Endothelial cell of umbilical vein (primary cell): Measurements from ENCODE around the gene DBR1. TPM values are rescaled to one million over a fixed set of nuclear protein-coding genes. Genes with fewer than 3 reads are reported as not detected.

Experiments used
- BruUV-seq: library from RNA; stranded (reverse); fragments of 400-500 nt; replicated peaks from 2 replicates; lab custom pipeline; 2021; lab: Mats Ljungman, UMichigan
- CTCF ChIA-PET: fragments of 300-600, 350-600 bp; sonication (Branson Sonifier 250); formaldehyde crosslinking; loops from one replicate; lab custom pipeline; 2021; ENCODE audit warnings: antibody characterized with exemption, inconsistent platforms; lab: Charles Lee
- POLR2A ChIA-PET: fragments of 300-600, 350-600 bp; sonication (Branson Sonifier 250); formaldehyde crosslinking; loops from one replicate; lab custom pipeline; 2021; ENCODE audit warnings: antibody characterized with exemption, inconsistent platforms; lab: Charles Lee
- DNase-seq: peaks from one replicate; pipeline ENCODE4 v3.0.0-alpha.2; 2011; ENCODE audit warnings: low read depth, low spot score
- FAIRE-seq: peaks from 2 replicates; lab custom pipeline; 2011; peaks lifted over from hg19 to GRCh38; lab: Jason Lieb, UNC
- H2AFZ ChIP-seq: 2 replicates; pipeline ENCODE4 v1.6.0; 2012; ENCODE audit warnings: low read depth, low read length, control low read depth, inconsistent platforms
- H3K27ac ChIP-seq: 2 replicates; pipeline ENCODE4 v1.5.1; 2011; ENCODE audit warnings: low read depth, mild to moderate bottlenecking, control low read depth, low read length, moderate library complexity; ENCODE audit not compliant: insufficient read depth
- H3K27me3 ChIP-seq, 2 experiments: 2 replicates each; pipeline versions ENCODE4 v1.6.0 to v1.6.1; 2011; ENCODE audit warnings: low read length in 2 of 2, mixed read lengths in 1 of 2; ENCODE audit not compliant: control insufficient read depth in 2 of 2, insufficient read depth in 2 of 2
- H3K36me3 ChIP-seq, 2 experiments: 2 replicates in 1 of 2; 3 replicates in 1 of 2; pipeline ENCODE4 v1.5.1; 2011; ENCODE audit warnings: low read length in 2 of 2, mild to moderate bottlenecking in 1 of 2, moderate library complexity in 1 of 2; ENCODE audit not compliant: control insufficient read depth in 2 of 2, insufficient read depth in 2 of 2; ENCODE audit errors: extremely low read depth in 1 of 2
- H3K4me1 ChIP-seq: 3 replicates; pipeline ENCODE4 v1.5.1; 2011; ENCODE audit warnings: mild to moderate bottlenecking, low read length; ENCODE audit not compliant: control insufficient read depth, insufficient read depth; ENCODE audit errors: extremely low read depth
- H3K4me2 ChIP-seq: 2 replicates; pipeline ENCODE4 v1.6.1; 2011; ENCODE audit warnings: low read length, control low read depth, mixed read lengths; ENCODE audit not compliant: insufficient read depth
- H3K4me3 ChIP-seq, 3 experiments: fragments of 200-600 bp in 1 of 3; sonication (generic), shearing (Covaris generic) in 1 of 3; replicated peaks in 1 of 3; 2 replicates each; pipeline ENCODE4 v1.5.1; 2011 to 2016; ENCODE audit warnings: control low read depth in 3 of 3, low read length in 3 of 3, mild to moderate bottlenecking in 2 of 3, inconsistent platforms in 1 of 3, low read depth in 1 of 3, moderate library complexity in 1 of 3; ENCODE audit not compliant: insufficient read depth in 1 of 3
- H3K79me2 ChIP-seq: 2 replicates; pipeline ENCODE4 v1.6.0; 2012; ENCODE audit warnings: low read length, inconsistent platforms; ENCODE audit not compliant: control insufficient read depth, insufficient read depth
- H3K9ac ChIP-seq: replicated peaks from 2 replicates; pipeline ENCODE3; 2011; ENCODE audit warnings: low read length, control low read depth; ENCODE audit not compliant: insufficient read depth; ENCODE audit errors: extremely low read depth
- H3K9me1 ChIP-seq: replicated peaks from 3 replicates; pipeline ENCODE4 v1.6.0; 2011; ENCODE audit warnings: mild to moderate bottlenecking, low read length; ENCODE audit not compliant: control insufficient read depth, insufficient read depth; ENCODE audit errors: extremely low read depth
- H3K9me3 ChIP-seq: replicated peaks from 2 replicates; pipeline ENCODE4 v1.5.1; 2012; ENCODE audit warnings: low read length, inconsistent platforms; ENCODE audit not compliant: control insufficient read depth, insufficient read depth
- H4K20me1 ChIP-seq: replicated peaks from 2 replicates; pipeline ENCODE3; 2011; ENCODE audit warnings: mild to moderate bottlenecking, low read length; ENCODE audit not compliant: control insufficient read depth, insufficient read depth; ENCODE audit errors: extremely low read depth
- EZH2 ChIP-seq: IDR thresholded peaks from 2 replicates; pipeline ENCODE4 v1.6.1; 2012; ENCODE audit warnings: borderline replicate concordance, low read depth, mild to moderate bottlenecking, moderate library complexity, low read length, inconsistent platforms; ENCODE audit not compliant: severe bottlenecking
- FOS ChIP-seq: IDR thresholded peaks from 2 replicates; pipeline ENCODE4 v1.6.1; 2011; ENCODE audit warnings: mild to moderate bottlenecking, low read length, moderate library complexity, borderline replicate concordance; ENCODE audit not compliant: insufficient read depth
- GATA2 ChIP-seq: IDR thresholded peaks from 2 replicates; pipeline ENCODE4 v1.7.0; 2011; ENCODE audit warnings: low read depth, mild to moderate bottlenecking, moderate library complexity, mixed read lengths, low read length; ENCODE audit not compliant: insufficient read length, insufficient read depth
- JUN ChIP-seq: IDR thresholded peaks from 2 replicates; pipeline ENCODE4 v1.6.1; 2011; ENCODE audit warnings: borderline replicate concordance, low read depth; ENCODE audit not compliant: insufficient read length, insufficient read depth
- MYC ChIP-seq: IDR thresholded peaks from one replicate; pipeline ENCODE4 v1.6.1; 2011; ENCODE audit warnings: mild to moderate bottlenecking, low read depth, low read length
- POLR2A ChIP-seq: IDR thresholded peaks from 2 replicates; pipeline ENCODE4 v1.6.1; 2012; ENCODE audit warnings: low read depth, mild to moderate bottlenecking, control low read depth, low read length
- POLR2AphosphoS5 ChIP-seq: IDR thresholded peaks from 2 replicates; pipeline ENCODE4 v1.6.1; 2012; ENCODE audit warnings: low read depth, mild to moderate bottlenecking, control low read depth, low read length, moderate library complexity; ENCODE audit not compliant: insufficient read depth
- dilution Hi-C: fragments of 300-500 bp; cut with MboI; formaldehyde crosslinking; loops from one replicate; pipeline ENCODE4 v1.15.0; 2019; ENCODE audit warnings: low sequenced_read_pairs; ENCODE audit not compliant: extremely low pct_ligation_motif_present
- intact Hi-C: fragments of 100-400 bp; cut with micrococcal nuclease; formaldehyde crosslinking; loops from one replicate; pipeline ENCODE4 v1.10.0; 2022
- polyA plus RNA-seq, 4 experiments: library from polyadenylated mRNA; depleted of rRNA in 3 of 4; stranded (reverse) in 3 of 4; unstranded in 1 of 4; fragments of >200 nt; gene quantifications; 2 replicates each; pipeline versions ENCODE4 v1.2.1 to v1.2.3, GENCODE V29; 2011 to 2012; ENCODE audit warnings: missing spikeins in 1 of 4
- total RNA-seq: library from RNA; stranded (reverse); gene quantifications from 2 replicates; pipeline ENCODE4 v1.2.3, GENCODE V29; 2021
- TF ChIP-seq, protein P1 (sequence below): IDR thresholded peaks from 2 replicates; pipeline ENCODE4 v1.6.1; 2011; ENCODE audit not compliant: insufficient read depth, insufficient read length
- TF ChIP-seq, protein P2 (sequence below), 2 donors: IDR thresholded peaks; 1 replicate in 1 of 2; 2 replicates in 1 of 2; pipeline ENCODE4 v1.5.1; 2011; ENCODE audit warnings: low read length in 2 of 2, mild to moderate bottlenecking in 2 of 2, moderate library complexity in 2 of 2, control low read depth in 1 of 2, inconsistent platforms in 1 of 2, low read depth in 1 of 2; ENCODE audit not compliant: insufficient read depth in 1 of 2; ENCODE audit errors: extremely low read depth in 1 of 2

DBR1 gene
- total and polyA plus RNA-seq, 2 donors (not counting 3 experiments of a cell fraction or from before 2014, with no cell fraction given) = 10.3 to 17.8 TPM

DNA sequence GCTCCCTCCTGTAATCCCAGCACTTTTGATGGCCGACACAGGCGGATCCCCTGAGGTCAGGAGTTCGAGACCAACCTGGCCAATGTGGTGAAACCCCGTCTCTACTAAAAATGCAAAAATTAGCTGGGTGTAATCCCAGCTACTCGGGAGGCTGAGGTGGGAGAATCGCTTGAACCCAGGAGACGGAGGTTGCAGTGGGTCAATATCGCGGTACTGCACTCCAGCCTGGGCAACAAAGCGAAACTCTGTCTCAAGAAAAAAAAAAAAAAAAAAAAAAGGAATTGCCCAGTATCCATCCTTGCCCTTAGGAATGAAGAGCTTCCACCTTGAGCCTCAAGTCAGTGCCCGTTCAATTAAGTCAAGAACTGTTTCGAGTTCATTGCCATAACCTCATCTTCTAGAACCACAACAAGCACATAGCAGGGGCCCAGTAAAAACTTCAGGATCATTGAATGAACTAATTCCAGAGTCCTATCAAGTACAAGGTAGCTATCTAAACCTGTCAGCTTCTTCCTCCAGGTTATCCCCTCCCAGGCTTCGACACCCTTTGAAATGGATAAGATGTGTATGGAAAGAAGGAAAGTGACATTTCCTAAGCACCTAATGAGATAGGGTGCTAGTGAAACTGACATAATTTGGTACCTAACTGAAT lies 826 bp downstream of the DBR1 start:
- no peak for DNase-seq
- H4K20me1 ChIP-seq = no peaks in the 10 kb centered on the region
- peaks cover 13% of the 10 kb centered on the region for H3K4me1 ChIP-seq
- H3K9me3 ChIP-seq = no peaks in the 10 kb centered on the region
- peak overlapping the region; percentile 72 for H2AFZ ChIP-seq
- ChIA-PET POLR2A (interaction anchor here (1.5 kb wide), 1 partner anchor 13 kb away, joined by 8 read pairs; the partner anchor contains the start of gene ARMC8), CTCF (interaction anchor here (1.1 to 2.8 kb wide), 4 partner anchors 12 to 742 kb away, joined by 4 to 17 read pairs (median 4); partner anchors contain the start of genes ARMC8 and DZIP1L)
- peak overlapping the region; percentile 89 for H3K4me2 ChIP-seq
- TF ChIP-seq FOS (no peak), MYC (no peak), JUN (no peak), POLR2A (no peak), GATA2 (no peak), EZH2 (no peak), POLR2AphosphoS5 (no peak)
- TF ChIP-seq, protein P1, sequence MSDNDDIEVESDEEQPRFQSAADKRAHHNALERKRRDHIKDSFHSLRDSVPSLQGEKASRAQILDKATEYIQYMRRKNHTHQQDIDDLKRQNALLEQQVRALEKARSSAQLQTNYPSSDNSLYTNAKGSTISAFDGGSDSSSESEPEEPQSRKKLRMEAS = no peak
- TF ChIP-seq, protein P2, sequence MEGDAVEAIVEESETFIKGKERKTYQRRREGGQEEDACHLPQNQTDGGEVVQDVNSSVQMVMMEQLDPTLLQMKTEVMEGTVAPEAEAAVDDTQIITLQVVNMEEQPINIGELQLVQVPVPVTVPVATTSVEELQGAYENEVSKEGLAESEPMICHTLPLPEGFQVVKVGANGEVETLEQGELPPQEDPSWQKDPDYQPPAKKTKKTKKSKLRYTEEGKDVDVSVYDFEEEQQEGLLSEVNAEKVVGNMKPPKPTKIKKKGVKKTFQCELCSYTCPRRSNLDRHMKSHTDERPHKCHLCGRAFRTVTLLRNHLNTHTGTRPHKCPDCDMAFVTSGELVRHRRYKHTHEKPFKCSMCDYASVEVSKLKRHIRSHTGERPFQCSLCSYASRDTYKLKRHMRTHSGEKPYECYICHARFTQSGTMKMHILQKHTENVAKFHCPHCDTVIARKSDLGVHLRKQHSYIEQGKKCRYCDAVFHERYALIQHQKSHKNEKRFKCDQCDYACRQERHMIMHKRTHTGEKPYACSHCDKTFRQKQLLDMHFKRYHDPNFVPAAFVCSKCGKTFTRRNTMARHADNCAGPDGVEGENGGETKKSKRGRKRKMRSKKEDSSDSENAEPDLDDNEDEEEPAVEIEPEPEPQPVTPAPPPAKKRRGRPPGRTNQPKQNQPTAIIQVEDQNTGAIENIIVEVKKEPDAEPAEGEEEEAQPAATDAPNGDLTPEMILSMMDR (IDR thresholded peaks at IDR 0.05; ENCODE audit: extremely low read depth in 1 of 2, insufficient read depth in 1 of 2, low read depth in 1 of 2, low read length in 2 of 2) = no peak
- peak overlapping the region; percentile 51 for H3K9ac ChIP-seq
- no peaks in the 10 kb centered on the region for H3K36me3 ChIP-seq
- peaks cover 17% of the 10 kb centered on the region for H3K79me2 ChIP-seq
- no peaks in the 10 kb centered on the region for H3K27me3 ChIP-seq
- no peak for FAIRE-seq
- H3K27ac ChIP-seq = peak overlapping the region; percentile 46
- dilution Hi-C loops = no loop called here
- H3K4me3 ChIP-seq = peak overlapping the region; percentile 42 to 84 (median 61)
- H3K9me1 ChIP-seq = no peaks in the 10 kb centered on the region
- BruUV-seq = TSS peak; percentile 19
- intact Hi-C loops = loop anchor here (1.0 to 5.0 kb wide), 3 partner anchors 13 to 107 kb away; partner anchors contain the start of genes ARMC8 and DZIP1L
